Spleen (tissue), 11 donors: ENCODE measurements around the gene PRSS22. TPM values are rescaled to one million over a fixed set of nuclear protein-coding genes. Genes with fewer than 3 reads are reported as not detected.

ENCODE experiments used
- DNase-seq: peaks from one replicate; pipeline ENCODE4 v3.0.0-alpha.2; 2020
- H3K27ac ChIP-seq, 8 donors: fragments of 200-600 bp; sonication (generic) in 7 of 8; 1 replicate in 4 of 8; 2 replicates in 4 of 8; pipeline versions ENCODE4 v1.5.0 to v1.8.0; 2016 to 2021; ENCODE audit warnings: inconsistent platforms in 4 of 8, mild to moderate bottlenecking in 4 of 8, moderate library complexity in 1 of 8
- H3K27me3 ChIP-seq, 7 donors: fragments of 200-600 bp; sonication (generic) in 6 of 7; replicated peaks in 1 of 7; 1 replicate in 4 of 7; 2 replicates in 3 of 7; pipeline versions ENCODE4 v1.5.0 to v1.8.0; 2016 to 2021; ENCODE audit warnings: inconsistent platforms in 3 of 7, mild to moderate bottlenecking in 1 of 7
- H3K36me3 ChIP-seq, 6 donors: fragments of 200-600 bp; sonication (generic) in 5 of 6; 1 replicate in 4 of 6; 2 replicates in 2 of 6; pipeline versions ENCODE4 v1.5.0 to v1.8.0; 2016 to 2021; ENCODE audit warnings: inconsistent platforms in 2 of 6
- H3K4me1 ChIP-seq, 6 donors: fragments of 200-600 bp; sonication (generic) in 5 of 6; 1 replicate in 3 of 6; 2 replicates in 3 of 6; pipeline versions ENCODE4 v1.5.0 to v1.8.0; 2016 to 2021; ENCODE audit warnings: inconsistent platforms in 3 of 6
- H3K4me3 ChIP-seq, 8 donors: fragments of 200-600 bp; sonication (generic) in 7 of 8; 1 replicate in 4 of 8; 2 replicates in 4 of 8; pipeline versions ENCODE4 v1.5.0 to v1.8.0; 2016 to 2021; ENCODE audit warnings: inconsistent platforms in 4 of 8, mild to moderate bottlenecking in 4 of 8, moderate library complexity in 2 of 8
- H3K9me3 ChIP-seq, 8 donors: fragments of 200-600 bp; sonication (generic) in 7 of 8; 1 replicate in 4 of 8; 2 replicates in 4 of 8; pipeline versions ENCODE4 v1.5.0 to v1.8.0; 2016 to 2021; ENCODE audit warnings: inconsistent platforms in 4 of 8
- POLR2A ChIP-seq, 3 donors: fragments of 450-650 bp; IDR thresholded peaks; one replicate each; pipeline ENCODE4 v1.5.1; 2017; ENCODE audit warnings: antibody characterized with exemption in 3 of 3, mild to moderate bottlenecking in 1 of 3
- POLR2AphosphoS5 ChIP-seq, 3 donors: sonication (generic); formaldehyde crosslinking; IDR thresholded peaks; one replicate each; pipeline ENCODE4 v1.5.1; 2017; ENCODE audit warnings: antibody characterized with exemption in 3 of 3
- WGBS, 5 donors: extraction: QIAGEN DNeasy Blood & Tissue Kit in 3 of 5; methylation state at CpG; one replicate each; pipeline versions ENCODE4 v1.1.5 to v1.1.7; 2013 to 2018; 5-methylcytosine and 5-hydroxymethylcytosine counted together
- intact Hi-C: fragments of 100-400 bp; cut with DNase I; formaldehyde crosslinking; loops from one replicate; pipeline ENCODE4 v1.15.0; 2023; ENCODE audit warnings: low total_unique reads
- polyA plus RNA-seq, 3 donors: library from polyadenylated mRNA; stranded (reverse); fragments of 200-250 nt; gene quantifications; one replicate each; pipeline ENCODE4 v1.2.1, GENCODE V29; 2013
- total RNA-seq, 7 donors: library from RNA; depleted of rRNA in 3 of 7; stranded (reverse); fragments of >200 nt in 3 of 7; fragmentation: NEBNext Ultra II Directional in 4 of 7; extraction: Animal tissue kit (Norgen Biotek cat#: 25700) in 4 of 7; gene quantifications; one replicate each; pipeline versions ENCODE4 v1.1.0 to v1.2.1, GENCODE V29; 2016 to 2021
- TF ChIP-seq, protein P1 (sequence below), 11 experiments: fragments of 200-600 bp in 7 of 11; fragments of 450-650 bp in 4 of 11; sonication (generic) in 4 of 11; IDR thresholded peaks in 8 of 11; conservative IDR thresholded peaks in 3 of 11; 1 replicate in 7 of 11; 2 replicates in 4 of 11; pipeline versions ENCODE4 v1.4.0 to v1.8.0; 2016 to 2021; ENCODE audit warnings: antibody characterized with exemption in 11 of 11, inconsistent platforms in 4 of 11, mild to moderate bottlenecking in 1 of 11
- donor health status: healthy with polysubstance abuse.
- donor health status: DM: no; HTN: no; CAD: no; lungs with moderate emphysema.
- donor health status: DM: no; HTN: no; CAD: no.
- donor health status: Bipolar disorder and iron deficiency.
- donor health status: healthy.
- donor health status: DM: no; HTN: no; CAD: no.
- donor health status: DM: yes; HTN: yes; CAD: no.

Gene PRSS22
- total and polyA plus RNA-seq, 10 donors, result 0.19 to 0.60 (median 0.33) TPM; not detected in 7

DNA sequence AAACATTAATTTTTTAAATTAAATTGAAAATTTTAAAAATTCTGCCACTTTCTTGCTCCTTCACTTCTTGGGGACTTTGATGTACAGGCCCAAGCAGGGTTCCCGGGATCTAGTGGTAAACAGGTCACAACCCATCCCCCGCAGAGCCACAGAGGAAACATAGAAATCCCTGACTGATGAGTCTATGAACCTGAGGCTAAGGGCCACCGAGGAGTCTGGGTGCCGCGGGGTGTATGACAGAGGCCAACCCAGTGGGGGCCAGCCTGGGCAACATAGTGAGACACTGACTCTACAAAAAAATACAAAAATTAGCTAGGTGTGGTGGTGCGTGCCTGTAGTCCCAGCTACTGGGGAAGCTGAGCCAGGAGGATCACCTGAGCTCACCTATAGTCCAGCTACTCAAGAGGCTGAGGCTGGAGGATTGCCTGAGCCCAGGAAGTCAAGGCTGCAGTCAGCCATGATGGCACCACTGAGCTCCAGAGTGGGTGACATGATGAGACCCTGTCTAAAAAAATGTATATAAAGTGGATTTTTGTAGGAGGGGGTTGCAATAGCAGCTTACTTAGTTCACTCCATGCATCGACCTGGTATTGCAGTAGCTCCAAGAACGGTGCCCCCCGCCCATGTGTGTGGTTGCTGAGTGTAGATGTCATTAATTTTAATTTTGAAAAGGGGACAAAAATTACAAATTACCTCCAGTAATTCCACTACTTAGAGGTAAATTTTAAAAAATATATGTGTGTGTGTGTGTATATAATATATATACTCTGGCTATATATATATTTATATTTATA, 44.6 kb upstream of the PRSS22 start:
- peaks cover 0 to 36% (median 0%) of the 10 kb centered on the region in 6 donors for H3K36me3 ChIP-seq

GRCh38 chr16:2900526-2901075, 42.6 kb upstream of the PRSS22 start:
- Histone ChIP-seq H3K4me3 (no peak overlapping the region), H3K9me3 (no peaks in the 10 kb centered on the region), H3K36me3 (peaks cover 0 to 55% (median 12%) of the 10 kb centered on the region in 6 donors), H3K27ac (no peak overlapping the region), H3K4me1 (peaks cover 11 to 47% (median 32%) of the 10 kb centered on the region in 6 donors), H3K27me3 (no peaks in the 10 kb centered on the region)
- TF ChIP-seq, protein P1, sequence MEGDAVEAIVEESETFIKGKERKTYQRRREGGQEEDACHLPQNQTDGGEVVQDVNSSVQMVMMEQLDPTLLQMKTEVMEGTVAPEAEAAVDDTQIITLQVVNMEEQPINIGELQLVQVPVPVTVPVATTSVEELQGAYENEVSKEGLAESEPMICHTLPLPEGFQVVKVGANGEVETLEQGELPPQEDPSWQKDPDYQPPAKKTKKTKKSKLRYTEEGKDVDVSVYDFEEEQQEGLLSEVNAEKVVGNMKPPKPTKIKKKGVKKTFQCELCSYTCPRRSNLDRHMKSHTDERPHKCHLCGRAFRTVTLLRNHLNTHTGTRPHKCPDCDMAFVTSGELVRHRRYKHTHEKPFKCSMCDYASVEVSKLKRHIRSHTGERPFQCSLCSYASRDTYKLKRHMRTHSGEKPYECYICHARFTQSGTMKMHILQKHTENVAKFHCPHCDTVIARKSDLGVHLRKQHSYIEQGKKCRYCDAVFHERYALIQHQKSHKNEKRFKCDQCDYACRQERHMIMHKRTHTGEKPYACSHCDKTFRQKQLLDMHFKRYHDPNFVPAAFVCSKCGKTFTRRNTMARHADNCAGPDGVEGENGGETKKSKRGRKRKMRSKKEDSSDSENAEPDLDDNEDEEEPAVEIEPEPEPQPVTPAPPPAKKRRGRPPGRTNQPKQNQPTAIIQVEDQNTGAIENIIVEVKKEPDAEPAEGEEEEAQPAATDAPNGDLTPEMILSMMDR (IDR thresholded peaks at IDR 0.05 in 8 of 11, conservative IDR thresholded peaks at IDR 0.05 in 3 of 11), result no peak
- TF ChIP-seq POLR2A (IDR thresholded peaks at IDR 0.05) (no peak), POLR2AphosphoS5 (IDR thresholded peaks at IDR 0.05) (no peak)
- DNase-seq, result no peak
- WGBS, 5 donors, result 88 to 97% (median 92%) methylated on average over 15 of the region's 15 CpGs
- intact Hi-C loops, result no loop called here

More for the DNA sequence above, 44.6 kb upstream of the PRSS22 start:
- TF ChIP-seq, protein P1 (IDR thresholded peaks at IDR 0.05 in 8 of 11, conservative IDR thresholded peaks at IDR 0.05 in 3 of 11), result no peak
- no peak for TF ChIP-seq POLR2A (IDR thresholded peaks at IDR 0.05)
- no peak for TF ChIP-seq POLR2AphosphoS5 (IDR thresholded peaks at IDR 0.05)
- H3K27me3 ChIP-seq, result no peaks in the 10 kb centered on the region
- DNase-seq, result no peak
- no peak overlapping the region for H3K4me3 ChIP-seq
- peaks cover 14 to 53% (median 34%) of the 10 kb centered on the region in 6 donors for H3K4me1 ChIP-seq
- H3K9me3 ChIP-seq, result no peaks in the 10 kb centered on the region
- H3K27ac ChIP-seq, result no peak overlapping the region
- intact Hi-C loops, result no loop called here
- 91 to 96% (median 94%) methylated on average over 9 of the region's 9 CpGs for WGBS, 5 donors

DNA sequence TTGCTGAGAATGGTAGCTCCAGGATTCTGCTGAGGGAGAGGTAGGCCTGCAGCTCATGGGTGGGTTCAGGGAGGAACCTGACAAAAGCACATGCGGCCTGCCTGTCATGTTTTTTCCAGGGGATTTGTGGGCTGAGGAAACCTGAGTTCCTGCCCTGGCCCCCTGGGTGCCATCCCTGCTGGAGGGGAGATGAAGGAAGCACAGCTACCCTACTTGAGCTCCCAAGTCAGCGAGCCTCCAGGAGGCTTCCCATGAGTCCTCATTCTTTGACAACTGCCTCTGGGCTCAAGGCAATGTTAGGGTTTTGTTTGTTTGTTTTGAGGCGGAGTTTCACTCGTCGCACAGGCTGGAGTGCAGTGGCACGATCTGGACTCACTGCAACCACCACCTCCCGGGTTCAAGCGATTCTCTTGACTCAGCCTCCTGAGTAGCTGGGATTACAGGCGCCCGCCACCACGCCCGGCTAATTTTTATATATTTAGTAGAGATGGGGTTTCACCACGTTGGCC, 41.6 kb upstream of the PRSS22 start:
- 88 to 95% (median 92%) methylated on average over 11 to 13 of the region's 13 CpGs for WGBS, 5 donors
- Histone ChIP-seq H3K27ac (peak overlapping the region in 2 of 8 donors; percentile 50 to 52), H3K4me1 (peaks cover 11 to 42% (median 32%) of the 10 kb centered on the region in 6 donors), H3K4me3 (no peak overlapping the region), H3K36me3 (peaks cover 0 to 63% (median 13%) of the 10 kb centered on the region in 6 donors), H3K9me3 (no peaks in the 10 kb centered on the region), H3K27me3 (no peaks in the 10 kb centered on the region)
- intact Hi-C loops, result no loop called here
- TF ChIP-seq, protein P1 (IDR thresholded peaks at IDR 0.05 in 8 of 11, conservative IDR thresholded peaks at IDR 0.05 in 3 of 11), result no peak
- TF ChIP-seq POLR2AphosphoS5 (IDR thresholded peaks at IDR 0.05) (no peak), POLR2A (IDR thresholded peaks at IDR 0.05) (no peak)
- no peak for DNase-seq
